Astrocyte (in vitro differentiated cells and primary cell): ENCODE data around the gene PIGW. TPM values are rescaled to one million over a fixed set of nuclear protein-coding genes. Genes with fewer than 3 reads are reported as not detected.

Source experiments
- DNase-seq: peaks from one replicate; pipeline ENCODE4 v3.0.0-alpha.2; 2010; ENCODE audit warnings: low read depth
- FAIRE-seq: peaks from 2 replicates; lab custom pipeline; 2011; peaks lifted over from hg19 to GRCh38; lab: Jason Lieb, UNC
- H2AFZ ChIP-seq: 2 replicates; pipeline ENCODE4 v1.6.0; 2012; ENCODE audit warnings: low read depth, low read length, inconsistent platforms
- H3K27ac ChIP-seq: 2 replicates; pipeline ENCODE4 v1.5.1; 2011; ENCODE audit warnings: low read depth, low read length, inconsistent platforms
- H3K27me3 ChIP-seq: 2 replicates; pipeline ENCODE4 v1.6.0; 2011; ENCODE audit warnings: low read length, inconsistent platforms; ENCODE audit not compliant: insufficient read depth
- H3K36me3 ChIP-seq: 2 replicates; pipeline ENCODE4 v1.5.1; 2011; ENCODE audit warnings: low read length, inconsistent platforms; ENCODE audit not compliant: insufficient read depth
- H3K4me1 ChIP-seq: 2 replicates; pipeline ENCODE4 v1.5.1; 2011; ENCODE audit warnings: low read length, inconsistent platforms; ENCODE audit not compliant: insufficient read depth
- H3K4me2 ChIP-seq: 2 replicates; pipeline ENCODE4 v1.6.0; 2012; ENCODE audit warnings: low read length, inconsistent platforms
- H3K4me3 ChIP-seq: 2 replicates; pipeline ENCODE4 v1.5.1; 2011; ENCODE audit warnings: low read depth, mild to moderate bottlenecking, low read length, inconsistent platforms; ENCODE audit not compliant: insufficient read depth
- H3K79me2 ChIP-seq: 2 replicates; pipeline ENCODE4 v1.6.0; 2012; ENCODE audit warnings: mild to moderate bottlenecking, low read length, inconsistent platforms; ENCODE audit not compliant: insufficient read depth
- H3K9ac ChIP-seq: 2 replicates; pipeline ENCODE4 v1.6.0; 2012; ENCODE audit warnings: mild to moderate bottlenecking, low read length, inconsistent platforms
- H3K9me3 ChIP-seq: 2 replicates; pipeline ENCODE4 v1.5.1; 2012; ENCODE audit warnings: low read depth, mild to moderate bottlenecking, low read length, inconsistent platforms; ENCODE audit not compliant: insufficient read depth
- H4K20me1 ChIP-seq: 2 replicates; pipeline ENCODE4 v1.6.0; 2012; ENCODE audit warnings: low read length, inconsistent platforms; ENCODE audit not compliant: insufficient read depth
- H3K27ac Mint-ChIP-seq: one replicate; pipeline ENCODE4 v1.8.0; 2021; ENCODE audit warnings: mild to moderate bottlenecking, mixed read lengths; ENCODE audit not compliant: unreplicated experiment
- H3K27me3 Mint-ChIP-seq: one replicate; pipeline ENCODE4 v1.8.0; 2021; ENCODE audit warnings: low read depth, mixed read lengths; ENCODE audit not compliant: unreplicated experiment
- H3K36me3 Mint-ChIP-seq: one replicate; pipeline ENCODE4 v1.8.0; 2021; ENCODE audit warnings: low read depth, mixed read lengths; ENCODE audit not compliant: unreplicated experiment
- H3K4me1 Mint-ChIP-seq: one replicate; pipeline ENCODE4 v1.8.0; 2021; ENCODE audit warnings: low read depth, mixed read lengths; ENCODE audit not compliant: unreplicated experiment
- H3K4me3 Mint-ChIP-seq: one replicate; pipeline ENCODE4 v1.8.0; 2021; ENCODE audit warnings: mild to moderate bottlenecking, moderate library complexity, mixed read lengths; ENCODE audit not compliant: unreplicated experiment
- H3K9me3 Mint-ChIP-seq: one replicate; pipeline ENCODE4 v1.8.0; 2021; ENCODE audit warnings: mild to moderate bottlenecking, mixed read lengths; ENCODE audit not compliant: unreplicated experiment
- CTCF ChIP-seq: IDR thresholded peaks from 2 replicates; pipeline ENCODE4 v1.5.1; 2011; ENCODE audit warnings: low read depth, mild to moderate bottlenecking, inconsistent platforms, low read length, moderate library complexity; ENCODE audit not compliant: insufficient read depth
- EZH2 ChIP-seq: IDR thresholded peaks from 2 replicates; pipeline ENCODE4 v1.6.1; 2012; ENCODE audit warnings: mild to moderate bottlenecking, low read length, inconsistent platforms; ENCODE audit not compliant: insufficient read depth
- total RNA-seq: library from RNA; stranded (reverse); gene quantifications from 2 replicates; pipeline ENCODE4 v1.2.1, GENCODE V29; 2021

PIGW gene
- total RNA-seq, 1 donor from 2014 or later = 8.4 TPM

GRCh38 chr17:36501963-36502362 lies 32.8 kb upstream of the PIGW start:
- FAIRE-seq = no peak

GRCh38 chr17:36503456-36504155 lies 31.2 kb upstream of the PIGW start:
- Histone ChIP-seq H4K20me1 (no peaks in the 10 kb centered on the region), H3K4me2 (no peak overlapping the region), H3K36me3 (peaks cover 22% of the 10 kb centered on the region), H2AFZ (no peak overlapping the region), H3K9me3 (no peaks in the 10 kb centered on the region), H3K27ac (no peak overlapping the region), H3K9ac (no peak overlapping the region), H3K79me2 (no peaks in the 10 kb centered on the region), H3K4me1 (no peaks in the 10 kb centered on the region), H3K27me3 (no peaks in the 10 kb centered on the region), H3K4me3 (no peak overlapping the region)
- peak overlapping the region; percentile 58 for H3K27ac Mint-ChIP-seq
- no peak for FAIRE-seq
- no peaks in the 10 kb centered on the region for H3K27me3 Mint-ChIP-seq
- TF ChIP-seq CTCF (no peak), EZH2 (no peak)
- H3K4me3 Mint-ChIP-seq = no peak overlapping the region
- no peaks in the 10 kb centered on the region for H3K9me3 Mint-ChIP-seq
- H3K4me1 Mint-ChIP-seq = no peaks in the 10 kb centered on the region
- no peak for DNase-seq
- peaks cover 34% of the 10 kb centered on the region for H3K36me3 Mint-ChIP-seq

More at GRCh38 chr17:36501963-36502362, 32.8 kb upstream of the PIGW start:
- Histone ChIP-seq H3K79me2 (no peaks in the 10 kb centered on the region), H3K9me3 (no peaks in the 10 kb centered on the region), H3K27me3 (no peaks in the 10 kb centered on the region), H4K20me1 (no peaks in the 10 kb centered on the region), H3K4me3 (no peak overlapping the region), H3K36me3 (peaks cover 25% of the 10 kb centered on the region), H3K27ac (no peak overlapping the region), H3K4me1 (no peaks in the 10 kb centered on the region), H2AFZ (no peak overlapping the region), H3K9ac (no peak overlapping the region), H3K4me2 (no peak overlapping the region)
- Mint-ChIP-seq H3K4me3 (peak overlapping the region; percentile 50), H3K27ac (no peak overlapping the region), H3K27me3 (no peaks in the 10 kb centered on the region), H3K9me3 (no peaks in the 10 kb centered on the region), H3K36me3 (peaks cover 24% of the 10 kb centered on the region), H3K4me1 (no peaks in the 10 kb centered on the region)
- TF ChIP-seq EZH2 (no peak), CTCF (no peak)
- no peak for DNase-seq

- DNase-seq (no peak), FAIRE-seq (no peak)
- Histone ChIP-seq H3K4me2 (no peak overlapping the region), H2AFZ (no peak overlapping the region), H3K79me2 (no peaks in the 10 kb centered on the region), H3K36me3 (peaks cover 22% of the 10 kb centered on the region), H3K4me3 (no peak overlapping the region), H4K20me1 (no peaks in the 10 kb centered on the region), H3K9me3 (no peaks in the 10 kb centered on the region), H3K9ac (no peak overlapping the region), H3K27ac (no peak overlapping the region), H3K27me3 (no peaks in the 10 kb centered on the region), H3K4me1 (no peaks in the 10 kb centered on the region)
- Mint-ChIP-seq H3K4me3 (no peak overlapping the region), H3K27ac (no peak overlapping the region), H3K9me3 (no peaks in the 10 kb centered on the region), H3K4me1 (no peaks in the 10 kb centered on the region), H3K36me3 (peaks cover 34% of the 10 kb centered on the region), H3K27me3 (no peaks in the 10 kb centered on the region)
- TF ChIP-seq EZH2 (no peak), CTCF (no peak)
Observed at GRCh38 chr17:36504156-36504545, 30.6 kb upstream of the PIGW start.
